Measurements from ENCODE around the gene ZBTB7C. TPM values are rescaled to one million over a fixed set of nuclear protein-coding genes. Genes with fewer than 3 reads are reported as not detected.

ZBTB7C gene
- total RNA-seq, 1 experiment from 2014 or later, result not detected

GRCh38 chr18:48052842-48053241, 356.3 kb downstream of the ZBTB7C start:
- peaks cover 87% of the 10 kb centered on the region for H3K27me3 Mint-ChIP-seq (ENCODE audit: unreplicated experiment)
- intact Hi-C loops (cut with micrococcal nuclease; ENCODE audit: unreplicated experiment), result no loop called here
- BruUV-seq (replicated peaks), result no TSS peak
- no peak overlapping the region for H3K4me3 Mint-ChIP-seq (ENCODE audit: low read depth, unreplicated experiment)
- TF ChIP-seq CTCF (IDR thresholded peaks at IDR 0.05; ENCODE audit: unreplicated experiment), result no peak
- no peaks in the 10 kb centered on the region for H3K36me3 Mint-ChIP-seq (ENCODE audit: insufficient read depth, unreplicated experiment)
- H3K9me3 Mint-ChIP-seq (ENCODE audit: low read depth, unreplicated experiment), result no peaks in the 10 kb centered on the region
- no peak overlapping the region for H3K27ac Mint-ChIP-seq (ENCODE audit: unreplicated experiment)
- no peak for DNase-seq
- no peaks in the 10 kb centered on the region for H3K4me1 Mint-ChIP-seq (ENCODE audit: low read depth, unreplicated experiment)
- CTCF ChIA-PET, result no interaction called here

- Mint-ChIP-seq H3K9me3 (ENCODE audit: low read depth, unreplicated experiment) (no peaks in the 10 kb centered on the region), H3K4me3 (ENCODE audit: low read depth, unreplicated experiment) (no peak overlapping the region), H3K36me3 (ENCODE audit: insufficient read depth, unreplicated experiment) (no peaks in the 10 kb centered on the region), H3K27me3 (ENCODE audit: unreplicated experiment) (peaks cover 87% of the 10 kb centered on the region), H3K27ac (ENCODE audit: unreplicated experiment) (no peak overlapping the region), H3K4me1 (ENCODE audit: low read depth, unreplicated experiment) (no peaks in the 10 kb centered on the region)
- no peak for DNase-seq
- no peak for TF ChIP-seq CTCF (IDR thresholded peaks at IDR 0.05; ENCODE audit: unreplicated experiment)
- intact Hi-C loops (cut with micrococcal nuclease; ENCODE audit: unreplicated experiment), result no loop called here
- CTCF ChIA-PET, result no interaction called here
- no TSS peak for BruUV-seq (replicated peaks)
Measured at GRCh38 chr18:48051945-48052840, 357.0 kb downstream of the ZBTB7C start.

- H3K4me3 Mint-ChIP-seq (ENCODE audit: low read depth, unreplicated experiment), result no peak overlapping the region
- DNase-seq, result peak; percentile 11
- peaks cover 90% of the 10 kb centered on the region for H3K27me3 Mint-ChIP-seq (ENCODE audit: unreplicated experiment)
- intact Hi-C loops (cut with micrococcal nuclease; ENCODE audit: unreplicated experiment), result no loop called here
- CTCF ChIA-PET, result no interaction called here
- H3K4me1 Mint-ChIP-seq (ENCODE audit: low read depth, unreplicated experiment), result no peaks in the 10 kb centered on the region
- no peak overlapping the region for H3K27ac Mint-ChIP-seq (ENCODE audit: unreplicated experiment)
- TF ChIP-seq CTCF (IDR thresholded peaks at IDR 0.05; ENCODE audit: unreplicated experiment), result no peak
- H3K36me3 Mint-ChIP-seq (ENCODE audit: insufficient read depth, unreplicated experiment), result no peaks in the 10 kb centered on the region
- BruUV-seq (replicated peaks), result no TSS peak
- H3K9me3 Mint-ChIP-seq (ENCODE audit: low read depth, unreplicated experiment), result no peaks in the 10 kb centered on the region
Measured at GRCh38 chr18:48050176-48050575, 359.0 kb downstream of the ZBTB7C start.

- intact Hi-C loops (cut with micrococcal nuclease; ENCODE audit: unreplicated experiment), result no loop called here
- Mint-ChIP-seq H3K4me1 (ENCODE audit: low read depth, unreplicated experiment) (no peaks in the 10 kb centered on the region), H3K9me3 (ENCODE audit: low read depth, unreplicated experiment) (no peaks in the 10 kb centered on the region), H3K4me3 (ENCODE audit: low read depth, unreplicated experiment) (no peak overlapping the region), H3K36me3 (ENCODE audit: insufficient read depth, unreplicated experiment) (no peaks in the 10 kb centered on the region), H3K27me3 (ENCODE audit: unreplicated experiment) (peaks cover 90% of the 10 kb centered on the region), H3K27ac (ENCODE audit: unreplicated experiment) (no peak overlapping the region)
- no peak for DNase-seq
- BruUV-seq (replicated peaks), result no TSS peak
- no peak for TF ChIP-seq CTCF (IDR thresholded peaks at IDR 0.05; ENCODE audit: unreplicated experiment)
- CTCF ChIA-PET, result no interaction called here
Measured at GRCh38 chr18:48049757-48050156, 359.4 kb downstream of the ZBTB7C start.

Data from Calu3 (cell line).